Endothelial cell of umbilical vein (primary cell): ENCODE data around the gene IL22RA1. TPM values are rescaled to one million over a fixed set of nuclear protein-coding genes. Genes with fewer than 3 reads are reported as not detected.
A peak's percentile ranks its signal among the peaks of the same experiment; 100 is the strongest.

Source experiments
- BruUV-seq: library from RNA; stranded (reverse); fragments of 400-500 nt; replicated peaks from 2 replicates; lab custom pipeline; 2021; lab: Mats Ljungman, UMichigan
- CTCF ChIA-PET: fragments of 300-600, 350-600 bp; sonication (Branson Sonifier 250); formaldehyde crosslinking; loops from one replicate; lab custom pipeline; 2021; ENCODE audit warnings: antibody characterized with exemption, inconsistent platforms; lab: Charles Lee
- POLR2A ChIA-PET: fragments of 300-600, 350-600 bp; sonication (Branson Sonifier 250); formaldehyde crosslinking; loops from one replicate; lab custom pipeline; 2021; ENCODE audit warnings: antibody characterized with exemption, inconsistent platforms; lab: Charles Lee
- DNase-seq: peaks from one replicate; pipeline ENCODE4 v3.0.0-alpha.2; 2011; ENCODE audit warnings: low read depth, low spot score
- FAIRE-seq: peaks from 2 replicates; lab custom pipeline; 2011; peaks lifted over from hg19 to GRCh38; lab: Jason Lieb, UNC
- H2AFZ ChIP-seq: 2 replicates; pipeline ENCODE4 v1.6.0; 2012; ENCODE audit warnings: low read depth, low read length, control low read depth, inconsistent platforms
- H3K27ac ChIP-seq: 2 replicates; pipeline ENCODE4 v1.5.1; 2011; ENCODE audit warnings: low read depth, mild to moderate bottlenecking, control low read depth, low read length, moderate library complexity; ENCODE audit not compliant: insufficient read depth
- H3K27me3 ChIP-seq, 2 experiments: 2 replicates each; pipeline versions ENCODE4 v1.6.0 to v1.6.1; 2011; ENCODE audit warnings: low read length in 2 of 2, mixed read lengths in 1 of 2; ENCODE audit not compliant: control insufficient read depth in 2 of 2, insufficient read depth in 2 of 2
- H3K36me3 ChIP-seq, 2 experiments: 2 replicates in 1 of 2; 3 replicates in 1 of 2; pipeline ENCODE4 v1.5.1; 2011; ENCODE audit warnings: low read length in 2 of 2, mild to moderate bottlenecking in 1 of 2, moderate library complexity in 1 of 2; ENCODE audit not compliant: control insufficient read depth in 2 of 2, insufficient read depth in 2 of 2; ENCODE audit errors: extremely low read depth in 1 of 2
- H3K4me1 ChIP-seq: 3 replicates; pipeline ENCODE4 v1.5.1; 2011; ENCODE audit warnings: mild to moderate bottlenecking, low read length; ENCODE audit not compliant: control insufficient read depth, insufficient read depth; ENCODE audit errors: extremely low read depth
- H3K4me2 ChIP-seq: 2 replicates; pipeline ENCODE4 v1.6.1; 2011; ENCODE audit warnings: low read length, control low read depth, mixed read lengths; ENCODE audit not compliant: insufficient read depth
- H3K4me3 ChIP-seq, 3 experiments: fragments of 200-600 bp in 1 of 3; sonication (generic), shearing (Covaris generic) in 1 of 3; replicated peaks in 1 of 3; 2 replicates each; pipeline ENCODE4 v1.5.1; 2011 to 2016; ENCODE audit warnings: control low read depth in 3 of 3, low read length in 3 of 3, mild to moderate bottlenecking in 2 of 3, inconsistent platforms in 1 of 3, low read depth in 1 of 3, moderate library complexity in 1 of 3; ENCODE audit not compliant: insufficient read depth in 1 of 3
- H3K79me2 ChIP-seq: 2 replicates; pipeline ENCODE4 v1.6.0; 2012; ENCODE audit warnings: low read length, inconsistent platforms; ENCODE audit not compliant: control insufficient read depth, insufficient read depth
- H3K9ac ChIP-seq: replicated peaks from 2 replicates; pipeline ENCODE3; 2011; ENCODE audit warnings: low read length, control low read depth; ENCODE audit not compliant: insufficient read depth; ENCODE audit errors: extremely low read depth
- H3K9me1 ChIP-seq: replicated peaks from 3 replicates; pipeline ENCODE4 v1.6.0; 2011; ENCODE audit warnings: mild to moderate bottlenecking, low read length; ENCODE audit not compliant: control insufficient read depth, insufficient read depth; ENCODE audit errors: extremely low read depth
- H3K9me3 ChIP-seq: replicated peaks from 2 replicates; pipeline ENCODE4 v1.5.1; 2012; ENCODE audit warnings: low read length, inconsistent platforms; ENCODE audit not compliant: control insufficient read depth, insufficient read depth
- H4K20me1 ChIP-seq: replicated peaks from 2 replicates; pipeline ENCODE3; 2011; ENCODE audit warnings: mild to moderate bottlenecking, low read length; ENCODE audit not compliant: control insufficient read depth, insufficient read depth; ENCODE audit errors: extremely low read depth
- FOS ChIP-seq: IDR thresholded peaks from 2 replicates; pipeline ENCODE4 v1.6.1; 2011; ENCODE audit warnings: mild to moderate bottlenecking, low read length, moderate library complexity, borderline replicate concordance; ENCODE audit not compliant: insufficient read depth
- GATA2 ChIP-seq: IDR thresholded peaks from 2 replicates; pipeline ENCODE4 v1.7.0; 2011; ENCODE audit warnings: low read depth, mild to moderate bottlenecking, moderate library complexity, mixed read lengths, low read length; ENCODE audit not compliant: insufficient read length, insufficient read depth
- MYC ChIP-seq: IDR thresholded peaks from one replicate; pipeline ENCODE4 v1.6.1; 2011; ENCODE audit warnings: mild to moderate bottlenecking, low read depth, low read length
- POLR2A ChIP-seq: IDR thresholded peaks from 2 replicates; pipeline ENCODE4 v1.6.1; 2012; ENCODE audit warnings: low read depth, mild to moderate bottlenecking, control low read depth, low read length
- POLR2AphosphoS5 ChIP-seq: IDR thresholded peaks from 2 replicates; pipeline ENCODE4 v1.6.1; 2012; ENCODE audit warnings: low read depth, mild to moderate bottlenecking, control low read depth, low read length, moderate library complexity; ENCODE audit not compliant: insufficient read depth
- dilution Hi-C: fragments of 300-500 bp; cut with MboI; formaldehyde crosslinking; loops from one replicate; pipeline ENCODE4 v1.15.0; 2019; ENCODE audit warnings: low sequenced_read_pairs; ENCODE audit not compliant: extremely low pct_ligation_motif_present
- intact Hi-C: fragments of 100-400 bp; cut with micrococcal nuclease; formaldehyde crosslinking; loops from one replicate; pipeline ENCODE4 v1.10.0; 2022
- polyA plus RNA-seq, 4 experiments: library from polyadenylated mRNA; depleted of rRNA in 3 of 4; stranded (reverse) in 3 of 4; unstranded in 1 of 4; fragments of >200 nt; gene quantifications; 2 replicates each; pipeline versions ENCODE4 v1.2.1 to v1.2.3, GENCODE V29; 2011 to 2012; ENCODE audit warnings: missing spikeins in 1 of 4
- total RNA-seq: library from RNA; stranded (reverse); gene quantifications from 2 replicates; pipeline ENCODE4 v1.2.3, GENCODE V29; 2021
- TF ChIP-seq, protein P1 (sequence below): IDR thresholded peaks from 2 replicates; pipeline ENCODE4 v1.6.1; 2011; ENCODE audit not compliant: insufficient read depth, insufficient read length

The IL22RA1 gene
- total and polyA plus RNA-seq, 2 donors (not counting 3 experiments of a cell fraction or from before 2014, with no cell fraction given) = not detected

DNA sequence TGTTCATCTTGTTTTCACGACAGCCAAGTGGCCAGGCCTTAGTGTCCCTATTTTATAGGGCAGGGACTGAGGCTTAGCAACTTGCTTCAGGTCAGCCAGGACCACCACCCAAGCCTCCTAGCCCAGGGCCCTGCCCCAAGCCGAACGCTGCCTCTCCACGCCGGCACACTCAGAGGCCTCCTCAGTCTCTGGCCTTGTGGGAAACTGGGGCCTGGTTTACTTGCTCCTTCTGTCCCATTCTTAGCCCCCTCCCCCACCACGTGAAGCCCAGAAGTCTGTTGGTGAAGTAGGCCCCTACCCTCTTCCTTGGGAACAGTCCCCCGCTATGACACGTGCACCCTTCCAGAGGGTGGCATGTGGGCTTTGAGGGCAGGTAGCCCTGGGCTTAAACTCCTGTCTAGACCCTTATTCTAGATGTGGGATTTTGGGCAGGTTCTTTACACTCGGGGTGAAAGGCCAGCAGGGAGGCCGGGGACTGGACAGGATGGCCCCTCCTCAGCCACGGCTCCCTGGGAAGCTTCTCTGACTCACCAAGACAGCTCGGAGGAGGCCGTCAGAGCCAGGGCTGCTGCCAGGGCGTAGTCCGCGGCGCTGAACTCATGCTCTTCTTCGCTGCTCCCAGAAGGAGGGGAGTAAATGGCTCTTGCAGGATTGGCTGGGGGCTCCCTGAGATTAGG, 35.3 kb downstream of the IL22RA1 start:
- no peaks in the 10 kb centered on the region for H4K20me1 ChIP-seq
- no peaks in the 10 kb centered on the region for H3K27me3 ChIP-seq
- H3K9me3 ChIP-seq = no peaks in the 10 kb centered on the region
- ChIA-PET CTCF (interaction anchor here (1.5 kb wide), 1 partner anchor 12 kb away, joined by 4 read pairs; no protein-coding TSS in a partner anchor), POLR2A (no interaction called here)
- TF ChIP-seq FOS (peak; percentile 18), MYC (no peak)
- H2AFZ ChIP-seq = peak overlapping the region; percentile 91
- H3K36me3 ChIP-seq = no peaks in the 10 kb centered on the region
- peak; percentile 24 for DNase-seq
- peak; percentile 63 for FAIRE-seq
- no peak overlapping the region for H3K4me3 ChIP-seq
- H3K79me2 ChIP-seq = no peaks in the 10 kb centered on the region
- H3K4me2 ChIP-seq = no peak overlapping the region
- dilution Hi-C loops (no loop called here), intact Hi-C loops (no loop called here)
- no TSS peak for BruUV-seq
- H3K4me1 ChIP-seq = peaks cover 25% of the 10 kb centered on the region
- no peak overlapping the region for H3K27ac ChIP-seq
- H3K9ac ChIP-seq = peak overlapping the region; percentile 2
- no peaks in the 10 kb centered on the region for H3K9me1 ChIP-seq

DNA sequence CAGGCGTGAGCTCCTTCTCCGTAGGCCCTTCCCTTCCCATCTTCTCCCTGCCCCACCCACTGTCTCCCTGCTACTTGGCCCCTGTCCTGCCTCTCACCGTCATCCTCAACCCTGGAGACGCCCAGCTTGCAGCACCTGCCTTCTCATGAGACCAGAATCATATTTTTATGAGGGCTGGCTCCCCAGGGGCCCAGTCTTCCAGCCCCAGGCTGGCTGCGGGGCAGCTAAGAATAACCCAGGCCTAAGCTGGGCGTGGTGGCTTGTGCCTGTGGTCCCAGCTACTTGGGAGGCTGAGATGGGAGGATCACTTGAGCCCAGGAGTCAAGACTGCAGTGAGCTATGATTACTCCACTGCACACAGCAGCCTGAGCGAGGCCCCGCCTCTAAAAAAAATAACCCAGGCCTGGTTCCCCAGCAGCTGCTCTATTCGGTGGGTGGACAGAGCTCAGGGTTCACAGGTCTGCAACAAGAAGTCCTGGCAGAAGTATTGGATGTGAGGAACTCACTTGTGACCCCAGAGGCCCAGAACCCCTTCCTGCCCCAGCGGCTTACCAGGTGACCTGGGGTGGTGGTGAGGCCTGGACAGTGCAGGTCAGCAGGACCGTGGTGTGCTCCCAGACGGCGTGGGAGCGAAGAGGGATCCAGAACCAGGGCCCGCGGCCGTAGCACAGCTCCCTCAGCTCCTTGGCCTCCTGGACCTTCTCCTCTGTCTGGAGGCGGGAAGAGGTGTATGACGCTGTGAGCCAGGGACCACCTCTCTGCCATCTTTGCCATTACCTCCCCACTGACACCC, 37.4 kb downstream of the IL22RA1 start:
- Histone ChIP-seq H3K36me3 (no peaks in the 10 kb centered on the region), H3K4me1 (peaks cover 15% of the 10 kb centered on the region), H3K79me2 (no peaks in the 10 kb centered on the region), H3K9me3 (no peaks in the 10 kb centered on the region), H3K4me3 (no peak overlapping the region), H3K27me3 (no peaks in the 10 kb centered on the region), H3K9me1 (no peaks in the 10 kb centered on the region), H2AFZ (no peak overlapping the region), H3K9ac (no peak overlapping the region), H3K4me2 (no peak overlapping the region), H3K27ac (no peak overlapping the region), H4K20me1 (no peaks in the 10 kb centered on the region)
- TF ChIP-seq, protein P1, sequence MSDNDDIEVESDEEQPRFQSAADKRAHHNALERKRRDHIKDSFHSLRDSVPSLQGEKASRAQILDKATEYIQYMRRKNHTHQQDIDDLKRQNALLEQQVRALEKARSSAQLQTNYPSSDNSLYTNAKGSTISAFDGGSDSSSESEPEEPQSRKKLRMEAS = no peak
- no peak for TF ChIP-seq GATA2
- no peak for TF ChIP-seq POLR2A
- no peak for TF ChIP-seq POLR2AphosphoS5
- TF ChIP-seq FOS = no peak
- TF ChIP-seq MYC = no peak
- dilution Hi-C loops (no loop called here), intact Hi-C loops (no loop called here)
- ChIA-PET POLR2A (no interaction called here), CTCF (interaction anchor here (2.2 kb wide), 1 partner anchor 45 kb away, joined by 5 read pairs; no protein-coding TSS in a partner anchor)
- DNase-seq (no peak), FAIRE-seq (no peak)
- no TSS peak for BruUV-seq
